ENCODE results near the gene GRIK4.
"Not testable (repeated sequence)": the region's sequence is repeated elsewhere in the genome, so short reads cannot be mapped to it uniquely, and the experiment has no call there.

The GRIK4 gene

GRCh38 chr11:120499088-120499487 lies 12.5 kb upstream of the GRIK4 start:
- no peak overlapping the region for H3K4me3 ChIP-seq (ENCODE audit: low read depth, low read length)
- DNase-seq (ENCODE audit: low read depth): no peak
- TF ChIP-seq CTCF (conservative IDR thresholded peaks at IDR 0.05; ENCODE audit: low read depth, low read length): no peak

- no peak for TF ChIP-seq CTCF (conservative IDR thresholded peaks at IDR 0.05; ENCODE audit: low read depth, low read length)
- H3K4me3 ChIP-seq (ENCODE audit: low read depth, low read length): no peak overlapping the region
- no peak for DNase-seq (ENCODE audit: low read depth)
Measured at GRCh38 chr11:120499859-120500258, 11.7 kb upstream of the GRIK4 start.

GRCh38 chr11:120500414-120501071 lies 11.0 kb upstream of the GRIK4 start:
- H3K4me3 ChIP-seq (ENCODE audit: low read depth, low read length): no peak overlapping the region
- no peak for TF ChIP-seq CTCF (conservative IDR thresholded peaks at IDR 0.05; ENCODE audit: low read depth, low read length)
- DNase-seq (ENCODE audit: low read depth): no peak

GRCh38 chr11:120501440-120501839 lies 10.1 kb upstream of the GRIK4 start:
- TF ChIP-seq CTCF (conservative IDR thresholded peaks at IDR 0.05; ENCODE audit: low read depth, low read length): no peak
- DNase-seq (ENCODE audit: low read depth): no peak
- H3K4me3 ChIP-seq (ENCODE audit: low read depth, low read length): no peak overlapping the region

- TF ChIP-seq CTCF (conservative IDR thresholded peaks at IDR 0.05; ENCODE audit: low read depth, low read length): no peak
- DNase-seq (ENCODE audit: low read depth): no peak
Measured at GRCh38 chr11:120501976-120502755, 9.4 kb upstream of the GRIK4 start.

GRCh38 chr11:120503529-120503928 lies 8.0 kb upstream of the GRIK4 start:
- not testable (repeated sequence) for DNase-seq (ENCODE audit: low read depth)

More at GRCh38 chr11:120501976-120502755, 9.4 kb upstream of the GRIK4 start:
- no peak overlapping the region for H3K4me3 ChIP-seq (ENCODE audit: low read depth, low read length)

GRCh38 chr11:120505801-120506425 lies 5.6 kb upstream of the GRIK4 start:
- DNase-seq (ENCODE audit: low read depth): no peak
- TF ChIP-seq CTCF (conservative IDR thresholded peaks at IDR 0.05; ENCODE audit: low read depth, low read length): no peak
- H3K4me3 ChIP-seq (ENCODE audit: low read depth, low read length): no peak overlapping the region

More at GRCh38 chr11:120503529-120503928, 8.0 kb upstream of the GRIK4 start:
- not testable (repeated sequence) for H3K4me3 ChIP-seq (ENCODE audit: low read depth, low read length)

Data from choroid plexus epithelial cell (primary cell).